ENCODE results near the gene AGO3. TPM values are rescaled to one million over a fixed set of nuclear protein-coding genes. Genes with fewer than 3 reads are reported as not detected.

AGO3 gene
- total and polyA plus RNA-seq, 5 donors from 2014 or later, result 8.1 to 36.7 (median 9.6) TPM

GRCh38 chr1:36076979-36077573 is 146.2 kb downstream of the AGO3 start:
- H3K27me3 ChIP-seq (ENCODE audit: control insufficient read depth, insufficient read depth, low read length), result no peaks in the 10 kb centered on the region
- H3K27me3 Mint-ChIP-seq, result peaks cover 20% of the 10 kb centered on the region
- H3K4me1 Mint-ChIP-seq, result no peaks in the 10 kb centered on the region
- no peaks in the 10 kb centered on the region for H3K36me3 Mint-ChIP-seq
- no peaks in the 10 kb centered on the region for H3K9me3 ChIP-seq (ENCODE audit: control insufficient read depth in 2 of 2, low read length in 2 of 2)
- H3K4me1 ChIP-seq (ENCODE audit: control insufficient read depth, insufficient read depth, low read length, poor library complexity, severe bottlenecking), result no peaks in the 10 kb centered on the region
- H3K27ac Mint-ChIP-seq, result no peak overlapping the region
- no peak for ATAC-seq (ENCODE audit: low read depth in 2 of 2)
- H3K4me3 Mint-ChIP-seq, result no peak overlapping the region
- H3K36me3 ChIP-seq (ENCODE audit: control insufficient read depth, insufficient read depth, low read length), result no peaks in the 10 kb centered on the region
- peaks cover 0 to 1% (median 0%) of the 10 kb centered on the region in 7 donors for H3K9me3 Mint-ChIP-seq
- no peak overlapping the region for H3K27ac ChIP-seq (ENCODE audit: insufficient read depth, low read length, poor library complexity, severe bottlenecking)
- H3K4me3 ChIP-seq (ENCODE audit: low read depth, low read length), result no peak overlapping the region
- no peak for DNase-seq

- peaks cover 3% of the 10 kb centered on the region for H3K27me3 ChIP-seq (ENCODE audit: control insufficient read depth, insufficient read depth, low read length)
- ATAC-seq (ENCODE audit: low read depth in 2 of 2), result no peak
- H3K27ac Mint-ChIP-seq, result no peak overlapping the region
- H3K4me1 Mint-ChIP-seq, result peaks cover 0 to 3% (median 0%) of the 10 kb centered on the region in 4 donors
- H3K4me1 ChIP-seq (ENCODE audit: control insufficient read depth, insufficient read depth, low read length, poor library complexity, severe bottlenecking), result peaks cover 10% of the 10 kb centered on the region
- no peaks in the 10 kb centered on the region for H3K9me3 ChIP-seq (ENCODE audit: control insufficient read depth in 2 of 2, low read length in 2 of 2)
- no peak overlapping the region for H3K4me3 ChIP-seq (ENCODE audit: low read depth, low read length)
- H3K4me3 Mint-ChIP-seq, result no peak overlapping the region
- no peak for DNase-seq
- no peaks in the 10 kb centered on the region for H3K36me3 ChIP-seq (ENCODE audit: control insufficient read depth, insufficient read depth, low read length)
- no peaks in the 10 kb centered on the region for H3K36me3 Mint-ChIP-seq
- peaks cover 42% of the 10 kb centered on the region for H3K27me3 Mint-ChIP-seq
- H3K27ac ChIP-seq (ENCODE audit: insufficient read depth, low read length, poor library complexity, severe bottlenecking), result no peak overlapping the region
- H3K9me3 Mint-ChIP-seq, result peaks cover 0 to 1% (median 0%) of the 10 kb centered on the region in 7 donors
Observed at GRCh38 chr1:36080236-36080635, 149.3 kb downstream of the AGO3 start.

GRCh38 chr1:36080801-36081200 is 149.9 kb downstream of the AGO3 start:
- Histone ChIP-seq H3K4me3 (ENCODE audit: low read depth, low read length) (no peak overlapping the region), H3K27me3 (ENCODE audit: control insufficient read depth, insufficient read depth, low read length) (peaks cover 3% of the 10 kb centered on the region), H3K36me3 (ENCODE audit: control insufficient read depth, insufficient read depth, low read length) (no peaks in the 10 kb centered on the region), H3K4me1 (ENCODE audit: control insufficient read depth, insufficient read depth, low read length, poor library complexity, severe bottlenecking) (peaks cover 10% of the 10 kb centered on the region), H3K9me3 (ENCODE audit: control insufficient read depth in 2 of 2, low read length in 2 of 2) (no peaks in the 10 kb centered on the region), H3K27ac (ENCODE audit: insufficient read depth, low read length, poor library complexity, severe bottlenecking) (no peak overlapping the region)
- Mint-ChIP-seq H3K9me3 (peaks cover 0 to 1% (median 0%) of the 10 kb centered on the region in 7 donors), H3K27me3 (peaks cover 42% of the 10 kb centered on the region), H3K27ac (no peak overlapping the region), H3K4me1 (peaks cover 0 to 3% (median 0%) of the 10 kb centered on the region in 4 donors), H3K4me3 (no peak overlapping the region), H3K36me3 (no peaks in the 10 kb centered on the region)
- ATAC-seq (ENCODE audit: low read depth in 2 of 2) (no peak), DNase-seq (no peak)

- H3K27ac ChIP-seq (ENCODE audit: insufficient read depth, low read length, poor library complexity, severe bottlenecking), result no peak overlapping the region
- no peaks in the 10 kb centered on the region for H3K36me3 ChIP-seq (ENCODE audit: control insufficient read depth, insufficient read depth, low read length)
- Mint-ChIP-seq H3K27me3 (peaks cover 42% of the 10 kb centered on the region), H3K4me3 (no peak overlapping the region), H3K27ac (no peak overlapping the region), H3K36me3 (no peaks in the 10 kb centered on the region), H3K9me3 (peaks cover 0 to 4% (median 0%) of the 10 kb centered on the region in 7 donors), H3K4me1 (peaks cover 0 to 4% (median 0%) of the 10 kb centered on the region in 4 donors)
- H3K9me3 ChIP-seq (ENCODE audit: control insufficient read depth in 2 of 2, low read length in 2 of 2), result no peaks in the 10 kb centered on the region
- H3K27me3 ChIP-seq (ENCODE audit: control insufficient read depth, insufficient read depth, low read length), result peaks cover 3% of the 10 kb centered on the region
- peaks cover 10% of the 10 kb centered on the region for H3K4me1 ChIP-seq (ENCODE audit: control insufficient read depth, insufficient read depth, low read length, poor library complexity, severe bottlenecking)
- DNase-seq, result no peak
- no peak for ATAC-seq (ENCODE audit: low read depth in 2 of 2)
- no peak overlapping the region for H3K4me3 ChIP-seq (ENCODE audit: low read depth, low read length)
Observed at GRCh38 chr1:36081926-36082485, 151.1 kb downstream of the AGO3 start.

GRCh38 chr1:36083219-36083618 is 152.3 kb downstream of the AGO3 start:
- Mint-ChIP-seq H3K27me3 (peaks cover 42% of the 10 kb centered on the region), H3K36me3 (no peaks in the 10 kb centered on the region), H3K4me1 (peaks cover 0 to 7% (median 0%) of the 10 kb centered on the region in 4 donors), H3K4me3 (no peak overlapping the region), H3K27ac (no peak overlapping the region), H3K9me3 (peaks cover 0 to 3% (median 0%) of the 10 kb centered on the region in 7 donors)
- Histone ChIP-seq H3K4me1 (ENCODE audit: control insufficient read depth, insufficient read depth, low read length, poor library complexity, severe bottlenecking) (peaks cover 13% of the 10 kb centered on the region), H3K36me3 (ENCODE audit: control insufficient read depth, insufficient read depth, low read length) (no peaks in the 10 kb centered on the region), H3K27ac (ENCODE audit: insufficient read depth, low read length, poor library complexity, severe bottlenecking) (no peak overlapping the region), H3K9me3 (ENCODE audit: control insufficient read depth in 2 of 2, low read length in 2 of 2) (no peaks in the 10 kb centered on the region), H3K4me3 (ENCODE audit: low read depth, low read length) (no peak overlapping the region), H3K27me3 (ENCODE audit: control insufficient read depth, insufficient read depth, low read length) (peaks cover 3% of the 10 kb centered on the region)
- ATAC-seq (ENCODE audit: low read depth in 2 of 2), result no peak
- DNase-seq, result no peak

GRCh38 chr1:36083635-36084496 is 153.0 kb downstream of the AGO3 start, which contains the start of gene TEKT2:
Gene TEKT2 (plus strand): TSS chr1:36084094. CDS start chr1:36084922, 828 bp downstream.
- Histone ChIP-seq H3K9me3 (ENCODE audit: control insufficient read depth in 2 of 2, low read length in 2 of 2) (no peaks in the 10 kb centered on the region), H3K4me1 (ENCODE audit: control insufficient read depth, insufficient read depth, low read length, poor library complexity, severe bottlenecking) (peaks cover 17% of the 10 kb centered on the region), H3K27ac (ENCODE audit: insufficient read depth, low read length, poor library complexity, severe bottlenecking) (no peak within 1 kb of the TSS), H3K4me3 (ENCODE audit: low read depth, low read length) (no peak within 1 kb of the TSS), H3K27me3 (ENCODE audit: control insufficient read depth, insufficient read depth, low read length) (peaks cover 3% of the 10 kb centered on the region), H3K36me3 (ENCODE audit: control insufficient read depth, insufficient read depth, low read length) (no peaks in the 10 kb centered on the region)
- Mint-ChIP-seq H3K36me3 (no peaks in the 10 kb centered on the region), H3K9me3 (peaks cover 0 to 3% (median 0%) of the 10 kb centered on the region in 7 donors), H3K27ac (no peak within 1 kb of the TSS), H3K27me3 (peaks cover 42% of the 10 kb centered on the region), H3K4me3 (peak within 1 kb of the TSS in 1 of 4 donors; percentile 15), H3K4me1 (peaks cover 0 to 9% (median 2%) of the 10 kb centered on the region in 4 donors)
- ATAC-seq (ENCODE audit: low read depth in 2 of 2) (no peak), DNase-seq (no peak)

GRCh38 chr1:36084497-36085115 is 153.7 kb downstream of the AGO3 start:
- H3K4me1 ChIP-seq (ENCODE audit: control insufficient read depth, insufficient read depth, low read length, poor library complexity, severe bottlenecking), result peaks cover 23% of the 10 kb centered on the region
- peaks cover 3% of the 10 kb centered on the region for H3K27me3 ChIP-seq (ENCODE audit: control insufficient read depth, insufficient read depth, low read length)
- Mint-ChIP-seq H3K4me1 (peaks cover 0 to 15% (median 8%) of the 10 kb centered on the region in 4 donors), H3K4me3 (peak overlapping the region in 1 of 4 donors; percentile 15), H3K27ac (no peak overlapping the region), H3K27me3 (peaks cover 42% of the 10 kb centered on the region), H3K9me3 (peaks cover 0 to 3% (median 0%) of the 10 kb centered on the region in 7 donors), H3K36me3 (no peaks in the 10 kb centered on the region)
- ATAC-seq (ENCODE audit: low read depth in 2 of 2) (no peak), DNase-seq (no peak)
- H3K4me3 ChIP-seq (ENCODE audit: low read depth, low read length), result no peak overlapping the region
- no peaks in the 10 kb centered on the region for H3K9me3 ChIP-seq (ENCODE audit: control insufficient read depth in 2 of 2, low read length in 2 of 2)
- no peaks in the 10 kb centered on the region for H3K36me3 ChIP-seq (ENCODE audit: control insufficient read depth, insufficient read depth, low read length)
- H3K27ac ChIP-seq (ENCODE audit: insufficient read depth, low read length, poor library complexity, severe bottlenecking), result no peak overlapping the region

Data from CD4-positive, CD25-positive, alpha-beta regulatory T cell (primary cell).